ENCODE data around the gene SLC39A11.

The SLC39A11 gene

GRCh38 chr17:72603420-72604242 lies 488.9 kb downstream of the SLC39A11 start:
- DNase-seq = no peak

- DNase-seq = no peak
Observed at GRCh38 chr17:72602517-72603419, 489.7 kb downstream of the SLC39A11 start.

- no peak for DNase-seq
Observed at GRCh38 chr17:72600934-72601333, 491.6 kb downstream of the SLC39A11 start.

GRCh38 chr17:72599891-72600290 lies 492.6 kb downstream of the SLC39A11 start:
- no peak for DNase-seq

GRCh38 chr17:72598695-72599094 lies 493.8 kb downstream of the SLC39A11 start:
- no peak for DNase-seq

- no peak for DNase-seq
Observed at GRCh38 chr17:72597354-72598087, 495.0 kb downstream of the SLC39A11 start.

All from stimulated activated CD4-positive, alpha-beta T cell treated with anti-CD3 and anti-CD28 coated beads, Interleukin-4, amount 100 ng/mL, for 4 hours (primary cell).